Endodermal cell (in vitro differentiated cells): ENCODE data around the gene FHIP2A. TPM values are rescaled to one million over a fixed set of nuclear protein-coding genes. Genes with fewer than 3 reads are reported as not detected.

Source experiments
- DNase-seq: peaks from one replicate; pipeline ENCODE4 v3.0.0-alpha.2; 2017
- H3K27ac ChIP-seq: 2 replicates; pipeline ENCODE4 v1.5.1; 2013; ENCODE audit warnings: mild to moderate bottlenecking, low read depth, low read length, moderate library complexity
- H3K27me3 ChIP-seq: 2 replicates; pipeline ENCODE4 v1.6.1; 2013; ENCODE audit warnings: mild to moderate bottlenecking, low read length, moderate library complexity; ENCODE audit not compliant: insufficient read depth, control insufficient read depth, poor library complexity, severe bottlenecking
- H3K36me3 ChIP-seq: 2 replicates; pipeline ENCODE4 v1.7.0; 2013; ENCODE audit warnings: mild to moderate bottlenecking, low read length, moderate library complexity; ENCODE audit not compliant: control insufficient read depth, insufficient read depth
- H3K4me1 ChIP-seq: one replicate; pipeline ENCODE4 v1.7.0; 2013; ENCODE audit warnings: low read length; ENCODE audit not compliant: control insufficient read depth, insufficient read depth
- H3K4me3 ChIP-seq: 2 replicates; pipeline ENCODE4 v1.5.1; 2013; ENCODE audit warnings: mild to moderate bottlenecking, low read length, moderate library complexity
- H3K9ac ChIP-seq: 2 replicates; pipeline ENCODE4 v1.6.1; 2013; ENCODE audit warnings: mild to moderate bottlenecking, low read length, moderate library complexity; ENCODE audit not compliant: poor library complexity, severe bottlenecking; ENCODE audit errors: extremely low read depth
- H3K9me3 ChIP-seq: 2 replicates; pipeline ENCODE4 v1.6.1; 2013; ENCODE audit warnings: mild to moderate bottlenecking, low read length, moderate library complexity; ENCODE audit not compliant: control insufficient read depth
- H3K27ac Mint-ChIP-seq: 2 replicates; pipeline ENCODE4 v1.8.0; 2020; ENCODE audit warnings: mixed read lengths
- H3K27me3 Mint-ChIP-seq: 2 replicates; pipeline ENCODE4 v1.8.0; 2021; ENCODE audit warnings: mild to moderate bottlenecking, mixed read lengths; ENCODE audit not compliant: insufficient read depth
- H3K36me3 Mint-ChIP-seq: 2 replicates; pipeline ENCODE4 v1.8.0; 2020; ENCODE audit warnings: low read depth, mixed read lengths
- H3K4me1 Mint-ChIP-seq: 2 replicates; pipeline ENCODE4 v1.8.0; 2020; ENCODE audit warnings: mixed read lengths
- H3K4me3 Mint-ChIP-seq: 2 replicates; pipeline ENCODE4 v1.8.0; 2020; ENCODE audit warnings: mild to moderate bottlenecking, moderate library complexity, mixed read lengths
- H3K9me3 Mint-ChIP-seq: 2 replicates; pipeline ENCODE4 v1.8.0; 2020; ENCODE audit warnings: mild to moderate bottlenecking, mixed read lengths
- CTCF ChIP-seq: fragments of 200-600 bp; sonication (generic); conservative IDR thresholded peaks from 2 replicates; pipeline ENCODE4 v1.5.0; 2021; ENCODE audit warnings: antibody characterized with exemption, mild to moderate bottlenecking
- WGBS, 2 experiments: methylation state at CpG; one replicate each; pipeline versions ENCODE4 v1.1.5 to v1.1.7; 2013; ENCODE audit warnings: missing lambda C conversion rate in 2 of 2, mixed read lengths in 1 of 2; ENCODE audit not compliant: insufficient coverage in 1 of 2, insufficient read length in 1 of 2; 5-methylcytosine and 5-hydroxymethylcytosine counted together
- total RNA-seq, 2 donors: library from RNA; stranded (reverse); fragmentation: NEBNext Ultra II Directional in 1 of 2; extraction: Animal tissue kit (Norgen Biotek cat#: 25700) in 1 of 2; gene quantifications; 2 replicates in 1 of 2; 3 replicates in 1 of 2; pipeline ENCODE4 v1.2.1, GENCODE V29; 2021

The FHIP2A gene
- total RNA-seq, 2 donors from 2014 or later: 24.4 to 28.8 TPM

- no peaks in the 10 kb centered on the region for H3K36me3 ChIP-seq
- no peak overlapping the region for H3K4me3 ChIP-seq
- 97% methylated on average over 3 of the region's 3 CpGs; no CpG with 5 or more reads in 1 of the 2 experiments for WGBS, 2 experiments
- no peaks in the 10 kb centered on the region for H3K9me3 ChIP-seq
- Mint-ChIP-seq H3K4me1 (no peaks in the 10 kb centered on the region), H3K36me3 (no peaks in the 10 kb centered on the region), H3K27ac (no peak overlapping the region), H3K4me3 (no peak overlapping the region), H3K27me3 (no peaks in the 10 kb centered on the region), H3K9me3 (no peaks in the 10 kb centered on the region)
- H3K27me3 ChIP-seq: peaks cover 4% of the 10 kb centered on the region
- no peaks in the 10 kb centered on the region for H3K4me1 ChIP-seq
- no peak for TF ChIP-seq CTCF
- no peak overlapping the region for H3K27ac ChIP-seq
- DNase-seq: no peak
- no peak overlapping the region for H3K9ac ChIP-seq
These were observed 19.4 kb upstream of the FHIP2A start for GRCh38 chr10:114802177-114802576.

- no peaks in the 10 kb centered on the region for H3K4me1 Mint-ChIP-seq
- no peak overlapping the region for H3K27ac Mint-ChIP-seq
- no peak for TF ChIP-seq CTCF
These were observed 14.8 kb upstream of the FHIP2A start for GRCh38 chr10:114806562-114807391.

GRCh38 chr10:114808982-114809381 is 12.6 kb upstream of the FHIP2A start:
- H3K9me3 Mint-ChIP-seq: no peaks in the 10 kb centered on the region
- Histone ChIP-seq H3K4me1 (no peaks in the 10 kb centered on the region), H3K27me3 (no peaks in the 10 kb centered on the region), H3K9ac (no peak overlapping the region), H3K36me3 (no peaks in the 10 kb centered on the region), H3K4me3 (no peak overlapping the region), H3K9me3 (peaks cover 4% of the 10 kb centered on the region), H3K27ac (no peak overlapping the region)
- H3K36me3 Mint-ChIP-seq: no peaks in the 10 kb centered on the region
- WGBS, 2 experiments: 96% methylated on average over 2 of the region's 2 CpGs; no CpG with 5 or more reads in 1 of the 2 experiments
- no peak overlapping the region for H3K27ac Mint-ChIP-seq
- H3K4me1 Mint-ChIP-seq: no peaks in the 10 kb centered on the region
- no peak overlapping the region for H3K4me3 Mint-ChIP-seq
- H3K27me3 Mint-ChIP-seq: no peaks in the 10 kb centered on the region
- TF ChIP-seq CTCF: no peak
- no peak for DNase-seq

More at GRCh38 chr10:114806562-114807391, 14.8 kb upstream of the FHIP2A start:
- Mint-ChIP-seq H3K27me3 (no peaks in the 10 kb centered on the region), H3K9me3 (no peaks in the 10 kb centered on the region), H3K36me3 (no peaks in the 10 kb centered on the region), H3K4me3 (no peak overlapping the region)
- Histone ChIP-seq H3K9me3 (peaks cover 4% of the 10 kb centered on the region), H3K9ac (no peak overlapping the region), H3K4me3 (no peak overlapping the region), H3K36me3 (no peaks in the 10 kb centered on the region), H3K27me3 (no peaks in the 10 kb centered on the region), H3K27ac (no peak overlapping the region), H3K4me1 (no peaks in the 10 kb centered on the region)
- WGBS, 2 experiments: 79 to 100% methylated on average over 2 to 3 of the region's 3 CpGs
- DNase-seq: no peak
